Measurements from ENCODE around the gene THAP11.

Gene THAP11

GRCh38 chr16:67841198-67841815 is 813 bp upstream of the THAP11 start:
- Histone ChIP-seq H3K4me3 (ENCODE audit: low read depth in 1 of 2, low read length in 2 of 2) (peak overlapping the region in 1 of 2 experiments; percentile 71; a peak in 2 of 4 replicates), H3K9me3 (ENCODE audit: insufficient read depth, low read length, severe bottlenecking) (no peaks in the 10 kb centered on the region), H4K20me1 (ENCODE audit: insufficient read depth, low read length) (peaks cover 21% of the 10 kb centered on the region), H3K79me2 (ENCODE audit: insufficient read depth, low read length) (peaks cover 39% of the 10 kb centered on the region), H3K27me3 (ENCODE audit: insufficient read depth, low read length, poor library complexity) (no peaks in the 10 kb centered on the region), H3K4me2 (ENCODE audit: insufficient read depth, low read length) (peak overlapping the region; percentile 92), H3K27ac (ENCODE audit: low read length) (peak overlapping the region; percentile 94), H3K9ac (ENCODE audit: low read depth, low read length) (peak overlapping the region; percentile 62), H2AFZ (ENCODE audit: low read depth, low read length) (peak overlapping the region; percentile 89), H3K36me3 (ENCODE audit: insufficient read depth, low read length) (peaks cover 17% of the 10 kb centered on the region), H3K4me1 (ENCODE audit: insufficient read depth, low read length) (peaks cover 46% of the 10 kb centered on the region)
- no peak for TF ChIP-seq EZH2 (IDR thresholded peaks at IDR 0.05; ENCODE audit: borderline replicate concordance, low read depth, low read length, severe bottlenecking)
- no peak for DNase-seq
- ATAC-seq (ENCODE audit: insufficient read depth, low read depth): no peak

- peak overlapping the region; percentile 94 for H3K27ac ChIP-seq (ENCODE audit: low read length)
- TF ChIP-seq EZH2 (IDR thresholded peaks at IDR 0.05; ENCODE audit: borderline replicate concordance, low read depth, low read length, severe bottlenecking): no peak
- peak; percentile 54 for TF ChIP-seq CTCF (IDR thresholded peaks at IDR 0.05; ENCODE audit: borderline replicate concordance, extremely low read depth, low read length, poor library complexity, severe bottlenecking)
Observed at GRCh38 chr16:67842509-67843342, 606 bp downstream of the THAP11 start.

GRCh38 chr16:67843343-67843765 is 1.2 kb downstream of the THAP11 start:
- Histone ChIP-seq H4K20me1 (ENCODE audit: insufficient read depth, low read length) (peaks cover 34% of the 10 kb centered on the region), H3K4me2 (ENCODE audit: insufficient read depth, low read length) (peak overlapping the region; percentile 92), H3K9me3 (ENCODE audit: insufficient read depth, low read length, severe bottlenecking) (no peaks in the 10 kb centered on the region), H3K4me1 (ENCODE audit: insufficient read depth, low read length) (peaks cover 55% of the 10 kb centered on the region), H3K79me2 (ENCODE audit: insufficient read depth, low read length) (peaks cover 55% of the 10 kb centered on the region), H3K36me3 (ENCODE audit: insufficient read depth, low read length) (peaks cover 21% of the 10 kb centered on the region), H3K27me3 (ENCODE audit: insufficient read depth, low read length, poor library complexity) (no peaks in the 10 kb centered on the region), H2AFZ (ENCODE audit: low read depth, low read length) (peak overlapping the region; percentile 89), H3K4me3 (ENCODE audit: low read depth in 1 of 2, low read length in 2 of 2) (peak overlapping the region; percentile 27 to 71; a peak in 3 of 4 replicates), H3K9ac (ENCODE audit: low read depth, low read length) (peak overlapping the region; percentile 62), H3K27ac (ENCODE audit: low read length) (peak overlapping the region; percentile 94)
- ATAC-seq (ENCODE audit: insufficient read depth, low read depth) (peak; percentile 44), DNase-seq (peak; percentile 86)
- TF ChIP-seq EZH2 (IDR thresholded peaks at IDR 0.05; ENCODE audit: borderline replicate concordance, low read depth, low read length, severe bottlenecking): no peak
- no peak for TF ChIP-seq CTCF (IDR thresholded peaks at IDR 0.05; ENCODE audit: borderline replicate concordance, extremely low read depth, low read length, poor library complexity, severe bottlenecking)

More at GRCh38 chr16:67842509-67843342, 606 bp downstream of the THAP11 start:
- H3K9me3 ChIP-seq (ENCODE audit: insufficient read depth, low read length, severe bottlenecking): no peaks in the 10 kb centered on the region
- peak overlapping the region; percentile 89 for H2AFZ ChIP-seq (ENCODE audit: low read depth, low read length)
- peaks cover 28% of the 10 kb centered on the region for H4K20me1 ChIP-seq (ENCODE audit: insufficient read depth, low read length)
- peak overlapping the region; percentile 92 for H3K4me2 ChIP-seq (ENCODE audit: insufficient read depth, low read length)
- peak overlapping the region; percentile 62 for H3K9ac ChIP-seq (ENCODE audit: low read depth, low read length)
- no peaks in the 10 kb centered on the region for H3K27me3 ChIP-seq (ENCODE audit: insufficient read depth, low read length, poor library complexity)
- peaks cover 48% of the 10 kb centered on the region for H3K4me1 ChIP-seq (ENCODE audit: insufficient read depth, low read length)
- H3K4me3 ChIP-seq (ENCODE audit: low read depth in 1 of 2, low read length in 2 of 2): peak overlapping the region; percentile 27 to 71; a peak in 3 of 4 replicates
- ATAC-seq (ENCODE audit: insufficient read depth, low read depth) (peak; percentile 12), DNase-seq (peak; percentile 63)
- peaks cover 49% of the 10 kb centered on the region for H3K79me2 ChIP-seq (ENCODE audit: insufficient read depth, low read length)
- peaks cover 21% of the 10 kb centered on the region for H3K36me3 ChIP-seq (ENCODE audit: insufficient read depth, low read length)
